Stimulated activated CD4-positive, alpha-beta T cell treated with anti-CD3 and anti-CD28 coated beads, Interleukin-15, amount 100 ng/mL, for 1 hour (primary cell): ENCODE results near the gene FNDC1.

Source experiments
- DNase-seq, 2 donors: peaks; one replicate each; pipeline ENCODE4 v3.0.0-alpha.2; 2020; ENCODE audit warnings: low read depth in 1 of 2, low spot score in 1 of 2

FNDC1 gene

DNA sequence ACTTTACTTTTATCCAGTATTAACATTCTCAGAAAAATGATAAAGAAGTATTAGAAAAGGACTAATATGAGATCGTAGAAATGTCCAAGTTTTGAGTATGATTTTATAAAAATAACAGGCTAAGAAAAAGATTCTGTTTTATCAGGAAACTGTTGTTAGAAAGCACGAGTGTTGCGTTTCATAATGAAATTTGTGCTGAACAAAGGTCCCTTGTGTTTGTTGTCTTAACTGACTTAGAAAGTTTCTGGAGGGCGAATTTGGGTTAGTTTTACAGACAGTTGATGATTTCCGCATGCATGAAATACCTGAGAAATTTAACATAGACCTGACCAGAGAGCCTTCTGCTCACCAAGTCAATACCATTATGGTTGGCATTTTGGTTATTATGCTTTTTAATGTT lies 136.0 kb downstream of the FNDC1 start:
- DNase-seq, result no peak

DNA sequence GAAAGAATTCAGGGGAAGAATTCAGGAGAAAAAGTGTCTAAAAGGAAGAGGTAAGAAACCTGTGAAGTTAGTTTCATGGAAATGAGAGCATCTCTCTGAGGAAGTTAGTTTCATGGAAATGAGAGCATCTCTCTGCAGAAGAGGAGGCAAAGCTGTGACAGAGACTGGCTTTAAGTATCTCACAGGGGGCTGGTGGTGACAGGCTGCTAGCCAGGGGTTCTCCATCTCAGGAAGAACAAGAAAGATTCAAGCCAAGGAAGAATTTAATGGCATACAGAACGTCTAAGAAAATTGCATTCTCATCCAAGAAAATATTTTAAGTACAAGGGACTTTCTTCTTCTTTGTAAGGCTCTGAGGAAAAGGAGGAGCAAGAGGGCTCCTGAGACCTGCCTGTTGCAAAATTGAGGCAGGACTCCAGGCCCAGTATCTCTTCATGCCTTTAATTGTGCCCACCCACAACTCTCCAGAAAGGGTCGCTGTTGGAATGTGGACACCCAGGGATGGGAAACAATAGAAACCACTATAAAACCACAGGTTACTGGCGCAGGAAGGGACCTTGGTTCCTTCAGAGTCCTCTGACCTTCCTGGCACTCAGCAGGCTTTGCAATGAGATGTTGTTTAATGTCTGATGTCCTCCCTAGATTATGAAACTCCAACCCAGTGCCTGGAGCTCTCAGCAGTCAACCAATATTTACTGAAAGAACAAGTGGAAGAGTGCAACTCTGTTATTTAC lies 136.8 kb downstream of the FNDC1 start:
- DNase-seq, result no peak

DNA sequence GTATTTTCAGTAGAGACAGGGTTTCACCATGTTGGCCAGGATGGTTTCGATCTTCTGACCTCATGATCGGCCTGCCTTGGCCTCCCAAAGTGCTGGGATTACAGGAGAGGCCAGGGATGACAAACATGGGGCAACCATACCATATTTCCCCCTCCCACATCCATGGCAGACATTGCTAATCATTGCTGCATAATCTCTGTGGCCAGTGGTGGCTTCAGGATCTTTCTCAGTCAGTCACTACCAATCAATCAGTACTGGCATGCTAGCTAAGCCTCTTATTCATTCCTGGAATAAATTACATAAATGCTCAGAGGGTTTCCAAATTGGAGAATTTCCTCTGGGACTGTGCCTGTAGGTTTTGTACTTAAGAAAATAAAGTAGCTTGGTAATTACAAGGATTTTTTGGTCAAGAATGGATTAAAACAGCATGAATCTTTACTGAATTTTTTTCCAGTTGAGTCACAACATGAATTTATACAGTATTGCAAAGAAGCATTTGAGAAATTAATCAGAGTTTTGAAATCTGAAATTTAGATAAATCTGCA lies 138.1 kb downstream of the FNDC1 start:
- DNase-seq, result no peak

DNA sequence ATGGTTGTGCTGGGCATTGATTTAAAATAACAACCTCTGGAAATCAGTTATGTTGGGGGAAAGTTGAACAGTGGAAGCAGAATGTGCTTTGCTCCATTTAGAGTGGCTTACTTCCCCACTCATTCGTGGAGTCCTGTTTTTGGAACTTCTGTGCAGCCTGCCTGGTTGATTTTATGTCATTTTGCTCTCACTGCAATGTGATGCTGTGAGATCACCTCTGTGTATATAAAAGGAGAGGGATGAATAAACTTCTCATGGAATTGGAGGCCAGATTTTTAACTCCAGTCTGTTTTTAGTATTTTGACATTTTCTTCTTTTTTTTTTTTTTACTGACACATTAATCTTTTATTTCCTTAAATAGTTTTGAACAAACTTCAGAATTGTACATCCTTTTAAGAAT lies 139.0 kb downstream of the FNDC1 start:
- DNase-seq, result no peak

DNA sequence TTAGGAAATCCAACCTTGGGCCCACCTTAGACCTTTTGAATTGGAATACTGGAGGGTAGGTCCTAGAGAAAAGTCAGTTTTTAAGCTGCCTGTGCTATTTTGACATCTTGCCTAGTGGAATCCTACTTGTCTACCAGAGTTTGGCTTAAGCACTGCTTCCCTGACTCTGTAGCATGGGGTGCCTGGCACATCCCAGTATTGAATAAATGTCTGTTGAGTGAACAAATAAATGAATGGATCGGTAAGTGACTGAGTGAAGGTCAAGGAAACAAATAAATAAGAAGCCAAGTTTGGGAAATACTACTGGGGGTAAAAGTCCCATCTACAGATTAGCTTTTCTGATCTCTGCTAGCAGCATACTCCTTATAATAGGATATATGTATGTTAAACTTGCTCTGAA lies 140.5 kb downstream of the FNDC1 start:
- no peak for DNase-seq

DNA sequence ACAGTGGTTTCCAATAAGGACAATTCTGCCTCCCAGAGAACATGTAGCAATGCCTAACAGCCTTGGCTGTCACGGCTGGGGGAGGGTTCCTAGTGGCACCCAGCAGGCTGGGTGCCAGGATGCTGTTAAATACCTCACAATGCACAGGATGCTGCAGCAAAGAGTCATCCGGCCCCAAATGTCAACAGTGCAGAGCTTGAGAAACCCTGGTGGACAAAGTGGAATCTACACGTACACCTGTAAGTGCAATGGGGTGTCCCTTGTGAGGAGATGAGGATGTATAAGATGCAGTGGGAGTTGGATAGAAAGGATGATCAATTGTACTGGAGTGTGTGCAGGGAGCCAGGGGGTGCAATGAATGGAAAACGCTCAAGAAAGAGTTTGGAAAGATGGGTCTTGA lies 142.4 kb downstream of the FNDC1 start:
- DNase-seq, result no peak

DNA sequence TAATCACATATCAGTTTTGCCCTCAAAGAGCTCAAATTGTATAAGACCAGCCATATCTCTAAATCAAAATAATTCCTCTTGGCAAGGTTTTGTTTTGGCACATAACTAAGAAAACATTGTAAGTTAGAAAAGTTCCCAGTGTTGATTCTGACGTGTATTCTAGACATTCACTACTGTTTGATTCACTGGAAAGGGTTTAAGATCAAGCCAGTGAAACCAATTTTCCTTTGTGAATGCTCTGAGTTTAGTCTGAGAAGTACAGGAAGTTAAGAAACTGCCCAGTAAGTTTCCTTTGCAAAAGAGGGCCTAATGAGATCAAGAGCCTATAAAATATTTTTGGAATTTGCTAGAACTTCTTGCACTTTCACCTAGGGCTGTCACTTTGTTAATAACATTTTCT lies 143.0 kb downstream of the FNDC1 start:
- DNase-seq, result no peak

DNA sequence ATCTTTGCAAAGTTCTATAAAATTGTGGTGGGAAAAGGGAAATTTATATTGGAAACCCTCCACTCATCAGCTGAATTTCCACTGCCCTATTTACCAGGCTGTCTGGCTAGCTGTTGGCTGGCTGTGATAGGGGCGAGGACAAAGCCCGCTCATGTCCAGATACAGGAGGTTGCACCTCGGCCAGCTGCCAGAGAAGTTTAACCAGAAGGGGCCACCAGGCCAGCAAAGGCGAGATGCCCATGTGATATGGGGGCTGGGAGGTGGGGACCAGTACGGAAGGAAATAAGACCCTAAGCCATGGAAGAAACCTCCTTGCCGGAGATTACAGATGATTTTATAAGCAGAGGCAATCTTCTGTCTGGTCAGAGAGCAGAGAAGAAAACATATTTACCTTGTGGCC lies 143.8 kb downstream of the FNDC1 start:
- no peak for DNase-seq

DNA sequence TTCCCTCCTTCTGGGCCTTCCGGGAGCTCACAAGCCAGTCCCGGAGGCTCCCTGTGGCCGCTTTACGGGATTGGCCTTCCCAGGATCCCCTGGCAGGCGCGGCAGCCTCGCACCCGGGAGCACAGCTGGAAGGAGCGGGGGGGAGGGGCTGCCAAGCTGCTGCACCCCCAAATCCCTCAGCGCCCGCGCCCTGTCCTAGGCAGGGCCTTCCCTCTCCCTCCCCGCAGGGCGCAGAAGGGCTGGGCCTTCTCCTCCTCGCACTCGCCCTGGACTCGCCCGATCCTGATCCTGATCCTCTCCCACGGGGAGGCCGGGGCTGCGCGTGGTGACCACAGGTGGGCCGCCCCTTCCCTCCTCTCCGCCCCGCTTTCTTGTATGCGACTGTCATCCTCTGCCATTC lies 146.4 kb downstream of the FNDC1 start:
- DNase-seq, result no peak

DNA sequence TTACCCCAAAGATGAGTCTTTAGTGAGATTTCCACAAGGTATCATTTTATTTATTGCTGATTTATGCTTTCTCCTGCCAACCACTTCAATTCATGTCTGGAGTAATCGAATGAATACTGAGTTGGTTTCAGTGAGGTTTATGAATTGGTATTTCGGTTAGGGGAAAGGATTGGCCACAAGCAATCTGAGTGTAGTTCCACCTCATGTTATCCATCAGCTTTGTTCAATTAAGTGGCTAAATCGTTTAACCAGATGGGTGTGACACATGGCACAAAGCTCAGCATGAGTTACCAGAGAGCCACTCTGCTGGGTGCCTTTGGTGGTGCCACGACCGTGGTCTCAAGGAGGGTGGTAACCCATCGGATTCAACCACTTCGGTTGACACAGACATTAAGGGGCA lies 148.2 kb downstream of the FNDC1 start:
- no peak for DNase-seq

DNA sequence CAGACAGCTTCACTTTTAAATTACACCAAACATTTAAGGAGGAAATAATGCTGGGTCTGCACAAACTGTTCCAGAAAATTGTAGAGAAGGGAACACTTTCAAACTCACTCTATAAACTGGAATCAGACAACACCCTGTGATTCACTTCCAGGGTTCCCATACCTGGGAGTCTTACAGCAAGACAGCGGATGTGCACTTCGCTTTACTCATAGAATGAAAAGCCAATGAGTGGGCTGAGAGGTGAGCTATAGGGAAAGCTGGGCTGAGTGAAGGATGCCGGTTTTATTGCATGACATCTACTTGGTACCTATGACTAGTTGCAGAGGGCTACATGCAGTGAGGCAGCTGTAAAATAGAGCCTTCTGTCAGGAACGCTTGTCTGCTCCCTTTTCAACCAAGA lies 152.1 kb downstream of the FNDC1 start:
- no peak for DNase-seq
